H7 (cell line): ENCODE results near the gene RBFA. TPM values are rescaled to one million over a fixed set of nuclear protein-coding genes. Genes with fewer than 3 reads are reported as not detected.

Source experiments
- DNase-seq: peaks from one replicate; pipeline ENCODE4 v3.0.0; 2012
- H3K27me3 ChIP-seq: 2 replicates; pipeline ENCODE4 v1.6.0; 2011; ENCODE audit warnings: mild to moderate bottlenecking, low read length; ENCODE audit not compliant: control insufficient read depth, insufficient read depth
- H3K36me3 ChIP-seq: replicated peaks from 2 replicates; pipeline ENCODE4 v1.5.1; 2011; ENCODE audit warnings: low read length; ENCODE audit not compliant: control insufficient read depth, insufficient read depth
- H3K4me3 ChIP-seq: 2 replicates; pipeline ENCODE4 v1.5.1; 2011; ENCODE audit warnings: low read depth, mild to moderate bottlenecking, control low read depth, low read length, moderate library complexity; ENCODE audit not compliant: insufficient read depth
- total RNA-seq: library from RNA; depleted of rRNA; stranded (reverse); fragments of >200 nt; shearing (Covaris generic); gene quantifications from 2 replicates; pipeline ENCODE4 v1.2.3, GENCODE V29; 2014; rRNA removed

Gene RBFA
- total RNA-seq, 1 experiment from 2014 or later, result 37.2 TPM

DNA sequence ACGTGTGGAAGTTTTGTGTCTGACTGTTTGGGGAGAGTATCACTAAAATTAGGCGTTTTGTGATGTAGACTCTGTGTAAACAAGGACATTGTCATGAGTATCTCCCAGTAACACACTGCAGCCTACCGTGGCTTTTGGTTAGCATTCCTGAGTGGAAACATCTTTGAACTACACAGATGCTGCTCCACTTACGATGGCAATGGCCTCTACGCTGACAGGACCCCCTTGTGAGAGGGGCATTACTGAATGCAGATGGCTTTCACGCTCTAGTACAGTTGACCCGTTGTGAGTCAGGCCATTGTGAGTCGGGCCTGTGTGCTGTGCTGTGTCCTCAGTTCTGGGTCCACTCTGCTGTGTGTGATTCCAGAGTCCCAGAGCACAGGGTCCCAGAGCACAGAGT lies 40.5 kb downstream of the RBFA start:
- no peak overlapping the region for H3K4me3 ChIP-seq
- H3K27me3 ChIP-seq, result no peaks in the 10 kb centered on the region
- H3K36me3 ChIP-seq, result no peaks in the 10 kb centered on the region
- no peak for DNase-seq

DNA sequence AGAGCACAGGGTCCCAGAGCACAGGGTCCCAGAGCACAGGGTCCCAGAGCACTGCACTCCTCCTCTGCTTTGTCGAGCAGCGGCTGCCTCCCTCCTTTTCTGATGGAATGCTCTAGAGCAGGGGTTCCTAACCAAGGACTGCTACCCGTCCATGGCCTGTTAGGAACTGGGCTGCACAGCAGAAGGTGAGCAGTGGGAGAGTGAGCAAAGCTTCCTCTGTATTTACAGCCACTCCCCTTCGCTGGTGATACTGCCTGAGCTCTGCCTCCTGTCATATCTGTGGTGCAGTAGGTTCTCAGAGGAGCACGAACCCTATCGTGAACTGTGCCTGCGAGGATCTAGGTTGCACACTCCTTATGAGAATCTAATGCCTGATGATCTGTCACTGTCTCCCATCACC lies 41.7 kb downstream of the RBFA start:
- no peak overlapping the region for H3K4me3 ChIP-seq
- no peak for DNase-seq
- no peaks in the 10 kb centered on the region for H3K27me3 ChIP-seq
- no peaks in the 10 kb centered on the region for H3K36me3 ChIP-seq

- no peak for DNase-seq
- no peak overlapping the region for H3K4me3 ChIP-seq
- no peaks in the 10 kb centered on the region for H3K36me3 ChIP-seq
- no peaks in the 10 kb centered on the region for H3K27me3 ChIP-seq
Observed at GRCh38 chr18:80076379-80076778, 42.1 kb downstream of the RBFA start.

- H3K27me3 ChIP-seq, result no peaks in the 10 kb centered on the region
- no peak overlapping the region for H3K4me3 ChIP-seq
- H3K36me3 ChIP-seq, result no peaks in the 10 kb centered on the region
- peak; percentile 30 for DNase-seq
Observed at GRCh38 chr18:80077873-80078272, 43.6 kb downstream of the RBFA start.

Other genes with a start within 250 kb of the RBFA start
- gene KCNG2, start 236.5 kb upstream of the RBFA start, total RNA-seq, result 0.14 and 0.18 TPM in 2 replicates
- gene SLC66A2, start 82.8 kb upstream of the RBFA start, total RNA-seq, result 19.6 and 28.6 TPM in 2 replicates
- 1.6 and 2.8 TPM in 2 replicates for gene HSBP1L1, start 69.8 kb upstream of the RBFA start, total RNA-seq
- gene TXNL4A, start 45.9 kb upstream of the RBFA start, total RNA-seq, result 80.2 and 98.4 TPM in 2 replicates
- 45.5 and 49.2 TPM in 2 replicates for gene ADNP2, start 74.8 kb downstream of the RBFA start, total RNA-seq
- gene PARD6G, start 213.1 kb downstream of the RBFA start, total RNA-seq, result 4.4 and 6.3 TPM in 2 replicates